Astrocyte (in vitro differentiated cells and primary cell): ENCODE measurements around the gene KPNA6. TPM values are rescaled to one million over a fixed set of nuclear protein-coding genes. Genes with fewer than 3 reads are reported as not detected.
A peak's percentile ranks its signal among the peaks of the same experiment; 100 is the strongest.

Experiments used
- DNase-seq: peaks from one replicate; pipeline ENCODE4 v3.0.0-alpha.2; 2010; ENCODE audit warnings: low read depth
- FAIRE-seq: peaks from 2 replicates; lab custom pipeline; 2011; peaks lifted over from hg19 to GRCh38; lab: Jason Lieb, UNC
- H2AFZ ChIP-seq: 2 replicates; pipeline ENCODE4 v1.6.0; 2012; ENCODE audit warnings: low read depth, low read length, inconsistent platforms
- H3K27ac ChIP-seq: 2 replicates; pipeline ENCODE4 v1.5.1; 2011; ENCODE audit warnings: low read depth, low read length, inconsistent platforms
- H3K27me3 ChIP-seq: 2 replicates; pipeline ENCODE4 v1.6.0; 2011; ENCODE audit warnings: low read length, inconsistent platforms; ENCODE audit not compliant: insufficient read depth
- H3K36me3 ChIP-seq: 2 replicates; pipeline ENCODE4 v1.5.1; 2011; ENCODE audit warnings: low read length, inconsistent platforms; ENCODE audit not compliant: insufficient read depth
- H3K4me1 ChIP-seq: 2 replicates; pipeline ENCODE4 v1.5.1; 2011; ENCODE audit warnings: low read length, inconsistent platforms; ENCODE audit not compliant: insufficient read depth
- H3K4me2 ChIP-seq: 2 replicates; pipeline ENCODE4 v1.6.0; 2012; ENCODE audit warnings: low read length, inconsistent platforms
- H3K4me3 ChIP-seq: 2 replicates; pipeline ENCODE4 v1.5.1; 2011; ENCODE audit warnings: low read depth, mild to moderate bottlenecking, low read length, inconsistent platforms; ENCODE audit not compliant: insufficient read depth
- H3K79me2 ChIP-seq: 2 replicates; pipeline ENCODE4 v1.6.0; 2012; ENCODE audit warnings: mild to moderate bottlenecking, low read length, inconsistent platforms; ENCODE audit not compliant: insufficient read depth
- H3K9ac ChIP-seq: 2 replicates; pipeline ENCODE4 v1.6.0; 2012; ENCODE audit warnings: mild to moderate bottlenecking, low read length, inconsistent platforms
- H3K9me3 ChIP-seq: 2 replicates; pipeline ENCODE4 v1.5.1; 2012; ENCODE audit warnings: low read depth, mild to moderate bottlenecking, low read length, inconsistent platforms; ENCODE audit not compliant: insufficient read depth
- H4K20me1 ChIP-seq: 2 replicates; pipeline ENCODE4 v1.6.0; 2012; ENCODE audit warnings: low read length, inconsistent platforms; ENCODE audit not compliant: insufficient read depth
- H3K27ac Mint-ChIP-seq: one replicate; pipeline ENCODE4 v1.8.0; 2021; ENCODE audit warnings: mild to moderate bottlenecking, mixed read lengths; ENCODE audit not compliant: unreplicated experiment
- H3K27me3 Mint-ChIP-seq: one replicate; pipeline ENCODE4 v1.8.0; 2021; ENCODE audit warnings: low read depth, mixed read lengths; ENCODE audit not compliant: unreplicated experiment
- H3K36me3 Mint-ChIP-seq: one replicate; pipeline ENCODE4 v1.8.0; 2021; ENCODE audit warnings: low read depth, mixed read lengths; ENCODE audit not compliant: unreplicated experiment
- H3K4me1 Mint-ChIP-seq: one replicate; pipeline ENCODE4 v1.8.0; 2021; ENCODE audit warnings: low read depth, mixed read lengths; ENCODE audit not compliant: unreplicated experiment
- H3K4me3 Mint-ChIP-seq: one replicate; pipeline ENCODE4 v1.8.0; 2021; ENCODE audit warnings: mild to moderate bottlenecking, moderate library complexity, mixed read lengths; ENCODE audit not compliant: unreplicated experiment
- H3K9me3 Mint-ChIP-seq: one replicate; pipeline ENCODE4 v1.8.0; 2021; ENCODE audit warnings: mild to moderate bottlenecking, mixed read lengths; ENCODE audit not compliant: unreplicated experiment
- CTCF ChIP-seq: IDR thresholded peaks from 2 replicates; pipeline ENCODE4 v1.5.1; 2011; ENCODE audit warnings: low read depth, mild to moderate bottlenecking, inconsistent platforms, low read length, moderate library complexity; ENCODE audit not compliant: insufficient read depth
- EZH2 ChIP-seq: IDR thresholded peaks from 2 replicates; pipeline ENCODE4 v1.6.1; 2012; ENCODE audit warnings: mild to moderate bottlenecking, low read length, inconsistent platforms; ENCODE audit not compliant: insufficient read depth
- total RNA-seq: library from RNA; stranded (reverse); gene quantifications from 2 replicates; pipeline ENCODE4 v1.2.1, GENCODE V29; 2021

Gene KPNA6
- total RNA-seq, 1 donor from 2014 or later: 122 TPM

- Histone ChIP-seq H3K36me3 (peaks cover 6% of the 10 kb centered on the region), H3K27me3 (no peaks in the 10 kb centered on the region)
- TF ChIP-seq EZH2 (no peak), CTCF (no peak)
These were observed 35.9 kb upstream of the KPNA6 start for GRCh38 chr1:32071758-32072621.

GRCh38 chr1:32072622-32073298 lies 35.1 kb upstream of the KPNA6 start, which contains the start of gene TMEM39B:
Gene TMEM39B, plus strand, starts transcription at chr1:32072939. Its CDS starts 109 bp downstream, at chr1:32073048.
- H3K4me1 ChIP-seq: peaks cover 28% of the 10 kb centered on the region
- peak within 1 kb of the TSS; percentile 83 for H3K4me2 ChIP-seq
- H3K36me3 ChIP-seq: peaks cover 14% of the 10 kb centered on the region
- Mint-ChIP-seq H3K36me3 (peaks cover 12% of the 10 kb centered on the region), H3K27ac (peak within 1 kb of the TSS; percentile 88), H3K4me3 (peak within 1 kb of the TSS; percentile 93), H3K9me3 (no peaks in the 10 kb centered on the region), H3K27me3 (no peaks in the 10 kb centered on the region), H3K4me1 (peaks cover 25% of the 10 kb centered on the region)
- H3K9ac ChIP-seq: peak within 1 kb of the TSS; percentile 84
- peak; percentile 89 for DNase-seq
- peak within 1 kb of the TSS; percentile 82 for H3K27ac ChIP-seq
- peaks cover 30% of the 10 kb centered on the region for H3K79me2 ChIP-seq
- H3K4me3 ChIP-seq: peak within 1 kb of the TSS; percentile 67
- H3K9me3 ChIP-seq: no peaks in the 10 kb centered on the region
- peak within 1 kb of the TSS; percentile 29 for H2AFZ ChIP-seq
- H4K20me1 ChIP-seq: peaks cover 29% of the 10 kb centered on the region
- H3K27me3 ChIP-seq: no peaks in the 10 kb centered on the region
- TF ChIP-seq EZH2 (no peak), CTCF (no peak)
- no peak for FAIRE-seq

More at GRCh38 chr1:32071758-32072621, 35.9 kb upstream of the KPNA6 start:
- Histone ChIP-seq H3K9me3 (no peaks in the 10 kb centered on the region), H2AFZ (peak overlapping the region; percentile 29), H3K4me1 (peaks cover 28% of the 10 kb centered on the region), H3K4me2 (peak overlapping the region; percentile 83), H4K20me1 (peaks cover 24% of the 10 kb centered on the region), H3K4me3 (peak overlapping the region; percentile 67), H3K27ac (peak overlapping the region; percentile 82), H3K79me2 (peaks cover 30% of the 10 kb centered on the region), H3K9ac (peak overlapping the region; percentile 84)
- Mint-ChIP-seq H3K4me1 (peaks cover 23% of the 10 kb centered on the region), H3K27me3 (no peaks in the 10 kb centered on the region), H3K36me3 (peaks cover 5% of the 10 kb centered on the region), H3K9me3 (no peaks in the 10 kb centered on the region), H3K4me3 (peak overlapping the region; percentile 93), H3K27ac (peak overlapping the region; percentile 10)
- no peak for FAIRE-seq
- DNase-seq: peak; percentile 59
